Frontal cortex (tissue), 4 donors: Measurements from ENCODE around the gene LIMS2. TPM values are rescaled to one million over a fixed set of nuclear protein-coding genes. Genes with fewer than 3 reads are reported as not detected.

Source experiments
- DNase-seq, 2 donors: peaks; one replicate each; pipeline ENCODE4 v3.0.0; 2012; ENCODE audit warnings: low spot score in 2 of 2
- FAIRE-seq: peaks from 2 replicates; lab custom pipeline; 2012; peaks lifted over from hg19 to GRCh38; lab: Jason Lieb, UNC
- total RNA-seq: library from RNA; depleted of rRNA; stranded (reverse); fragments of >200 nt; gene quantifications from one replicate; pipeline ENCODE4 v1.2.3, GENCODE V29; 2014
- donor health status: control.
- donor health status: control.
- donor health status: control.

The LIMS2 gene
- total RNA-seq, 1 donor from 2014 or later: 1.2 TPM

- DNase-seq (no peak), FAIRE-seq (no peak)
Measured at GRCh38 chr2:127637236-127637630, 38.1 kb downstream of the LIMS2 start.

GRCh38 chr2:127636248-127637235 lies 38.8 kb downstream of the LIMS2 start:
- no peak for FAIRE-seq
- no peak for DNase-seq

- FAIRE-seq: no peak
Measured at GRCh38 chr2:127635380-127636237, 39.7 kb downstream of the LIMS2 start.

GRCh38 chr2:127634626-127635379 lies 40.5 kb downstream of the LIMS2 start:
- DNase-seq: no peak
- no peak for FAIRE-seq

More at GRCh38 chr2:127635380-127636237, 39.7 kb downstream of the LIMS2 start:
- DNase-seq: no peak

- DNase-seq (peak in 1 of 2 donors; percentile 65), FAIRE-seq (no peak)
Measured at GRCh38 chr2:127634066-127634617, 41.2 kb downstream of the LIMS2 start.

GRCh38 chr2:127633556-127634065 lies 41.7 kb downstream of the LIMS2 start:
- no peak for FAIRE-seq
- no peak for DNase-seq

- FAIRE-seq: no peak
- no peak for DNase-seq
Measured at GRCh38 chr2:127632592-127633489, 42.5 kb downstream of the LIMS2 start.

- DNase-seq (no peak), FAIRE-seq (no peak)
Measured at GRCh38 chr2:127631997-127632581, 43.2 kb downstream of the LIMS2 start.

GRCh38 chr2:127631541-127631996 lies 43.8 kb downstream of the LIMS2 start:
- no peak for FAIRE-seq
- DNase-seq: no peak

- no peak for FAIRE-seq
- no peak for DNase-seq
Measured at GRCh38 chr2:127630864-127631540, 44.3 kb downstream of the LIMS2 start.

- FAIRE-seq: no peak
- no peak for DNase-seq
Measured at GRCh38 chr2:127630096-127630863, 45.0 kb downstream of the LIMS2 start.

- FAIRE-seq (no peak), DNase-seq (no peak)
Measured at GRCh38 chr2:127629637-127630036, 45.7 kb downstream of the LIMS2 start.

GRCh38 chr2:127628767-127629614 lies 46.3 kb downstream of the LIMS2 start:
- no peak for FAIRE-seq

GRCh38 chr2:127627740-127628571 lies 47.4 kb downstream of the LIMS2 start:
- no peak for FAIRE-seq
- DNase-seq: no peak

More at GRCh38 chr2:127628767-127629614, 46.3 kb downstream of the LIMS2 start:
- no peak for DNase-seq
